PC-9 (cell line): Measurements from ENCODE around the gene PKNOX2.

Experiments used
- EZH2 ChIP-seq: fragments of 200-600 bp; sonication (generic); IDR thresholded peaks from 2 replicates; pipeline ENCODE4 v1.8.0; 2017; ENCODE audit warnings: antibody characterized with exemption, low read depth
- TF ChIP-seq, protein P1 (sequence below): fragments of 200-600 bp; sonication (generic); conservative IDR thresholded peaks from 2 replicates; pipeline ENCODE4 v1.6.1; 2017; ENCODE audit warnings: mixed run types, antibody characterized with exemption, mild to moderate bottlenecking, moderate library complexity

DNA sequence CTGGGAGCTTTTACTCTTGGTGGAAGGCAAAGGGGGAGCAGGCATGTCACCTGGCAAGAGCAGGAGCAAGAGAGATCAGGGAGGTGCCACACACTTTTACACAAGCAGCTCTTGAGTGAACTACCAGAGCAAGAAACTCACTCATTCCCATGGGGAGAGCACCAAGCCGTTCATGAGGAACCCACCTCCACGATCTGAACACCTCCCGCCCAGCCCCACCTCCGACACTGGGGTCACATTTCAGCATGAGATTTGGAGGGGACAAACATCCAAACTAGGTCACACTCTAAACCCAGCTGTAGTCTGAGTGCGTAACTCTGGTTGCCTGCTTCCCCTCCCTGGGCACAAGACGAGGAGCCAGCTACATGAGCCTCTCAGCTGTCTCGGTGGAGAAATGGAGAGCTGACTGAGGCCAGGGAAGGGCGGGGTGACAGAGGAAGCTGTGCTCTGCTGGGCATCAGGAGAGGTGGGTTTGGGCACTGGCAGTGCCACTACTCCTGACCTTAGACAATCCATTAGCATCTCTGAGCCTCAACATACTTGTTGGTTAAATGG lies 134.6 kb downstream of the PKNOX2 start:
- TF ChIP-seq, protein P1, sequence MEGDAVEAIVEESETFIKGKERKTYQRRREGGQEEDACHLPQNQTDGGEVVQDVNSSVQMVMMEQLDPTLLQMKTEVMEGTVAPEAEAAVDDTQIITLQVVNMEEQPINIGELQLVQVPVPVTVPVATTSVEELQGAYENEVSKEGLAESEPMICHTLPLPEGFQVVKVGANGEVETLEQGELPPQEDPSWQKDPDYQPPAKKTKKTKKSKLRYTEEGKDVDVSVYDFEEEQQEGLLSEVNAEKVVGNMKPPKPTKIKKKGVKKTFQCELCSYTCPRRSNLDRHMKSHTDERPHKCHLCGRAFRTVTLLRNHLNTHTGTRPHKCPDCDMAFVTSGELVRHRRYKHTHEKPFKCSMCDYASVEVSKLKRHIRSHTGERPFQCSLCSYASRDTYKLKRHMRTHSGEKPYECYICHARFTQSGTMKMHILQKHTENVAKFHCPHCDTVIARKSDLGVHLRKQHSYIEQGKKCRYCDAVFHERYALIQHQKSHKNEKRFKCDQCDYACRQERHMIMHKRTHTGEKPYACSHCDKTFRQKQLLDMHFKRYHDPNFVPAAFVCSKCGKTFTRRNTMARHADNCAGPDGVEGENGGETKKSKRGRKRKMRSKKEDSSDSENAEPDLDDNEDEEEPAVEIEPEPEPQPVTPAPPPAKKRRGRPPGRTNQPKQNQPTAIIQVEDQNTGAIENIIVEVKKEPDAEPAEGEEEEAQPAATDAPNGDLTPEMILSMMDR = no peak
- no peak for TF ChIP-seq EZH2
